KOPT-K1 (cell line): Measurements from ENCODE around the gene ZNF423.
"Not testable (repeated sequence)": the region's sequence is repeated elsewhere in the genome, so short reads cannot be mapped to it uniquely, and the experiment has no call there.

Experiments used
- H3K27ac ChIP-seq: fragments of 200-600 bp; sonication (generic); 2 replicates; pipeline ENCODE4 v1.5.1; 2016; ENCODE audit warnings: antibody characterized with exemption, mild to moderate bottlenecking, low read depth, low read length; ENCODE audit not compliant: poor library complexity, severe bottlenecking
- H3K36me3 ChIP-seq: fragments of 200-600 bp; sonication (generic); 2 replicates; pipeline ENCODE4 v1.5.1; 2017; ENCODE audit warnings: antibody characterized with exemption, mild to moderate bottlenecking, low read length, moderate library complexity; ENCODE audit not compliant: insufficient read depth
- H3K9me3 ChIP-seq: fragments of 200-600 bp; sonication (generic); 2 replicates; pipeline ENCODE4 v1.5.1; 2017; ENCODE audit warnings: antibody characterized with exemption, low read length, mild to moderate bottlenecking; ENCODE audit not compliant: insufficient read depth, poor library complexity, severe bottlenecking

Gene ZNF423

DNA sequence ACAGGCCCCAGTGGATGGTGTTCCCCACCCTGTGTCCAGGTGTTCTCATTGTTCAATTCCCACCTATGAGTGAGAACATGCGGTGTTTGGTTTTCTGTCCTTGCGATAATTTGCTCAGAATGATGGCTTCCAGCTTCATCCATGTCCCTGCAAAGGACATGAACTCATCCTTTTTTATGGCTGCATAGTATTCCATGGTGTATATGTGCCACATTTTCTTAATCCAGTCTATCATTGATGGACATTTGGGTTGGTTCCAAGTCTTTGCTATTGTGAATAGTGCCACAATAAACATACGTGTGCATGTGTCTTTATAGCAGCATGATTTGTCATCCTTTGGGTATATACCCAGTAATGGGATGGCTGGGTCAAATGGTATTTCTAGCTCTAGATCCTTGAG is 22.6 kb upstream of the ZNF423 start:
- H3K27ac ChIP-seq, H3K36me3 ChIP-seq, H3K9me3 ChIP-seq: not testable (repeated sequence)

- Histone ChIP-seq H3K9me3 (no peaks in the 10 kb centered on the region), H3K36me3 (no peaks in the 10 kb centered on the region), H3K27ac (no peak overlapping the region)
Measured at GRCh38 chr16:49876716-49877129, 20.8 kb upstream of the ZNF423 start.

GRCh38 chr16:49875806-49876715 is 20.1 kb upstream of the ZNF423 start:
- Histone ChIP-seq H3K27ac (no peak overlapping the region), H3K36me3 (no peaks in the 10 kb centered on the region), H3K9me3 (no peaks in the 10 kb centered on the region)

GRCh38 chr16:49874613-49875237 is 18.8 kb upstream of the ZNF423 start:
- no peak overlapping the region for H3K27ac ChIP-seq
- no peaks in the 10 kb centered on the region for H3K9me3 ChIP-seq
- no peaks in the 10 kb centered on the region for H3K36me3 ChIP-seq

GRCh38 chr16:49871824-49872223 is 15.9 kb upstream of the ZNF423 start:
- H3K27ac ChIP-seq, H3K36me3 ChIP-seq, H3K9me3 ChIP-seq: not testable (repeated sequence)

DNA sequence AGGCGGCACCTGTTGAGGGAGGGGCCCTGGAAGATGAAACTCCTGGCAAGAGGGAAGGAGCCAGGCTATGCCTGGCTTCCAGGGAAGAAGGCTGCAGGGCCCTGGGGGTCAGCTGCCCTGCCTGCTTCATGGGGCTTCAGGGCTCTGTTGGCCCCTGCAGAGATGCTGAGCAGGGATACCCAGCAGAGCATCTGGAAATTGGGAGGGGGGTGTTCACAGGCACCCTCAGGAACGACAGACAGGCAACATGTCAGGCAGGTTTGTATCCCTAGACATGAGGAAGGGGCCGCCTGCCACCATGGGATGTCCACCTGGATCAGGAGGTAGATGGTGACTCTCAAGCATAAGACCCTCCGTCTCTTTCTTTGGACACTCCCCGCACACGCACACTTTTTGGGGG is 13.8 kb upstream of the ZNF423 start:
- no peaks in the 10 kb centered on the region for H3K9me3 ChIP-seq
- no peak overlapping the region for H3K27ac ChIP-seq
- H3K36me3 ChIP-seq: no peaks in the 10 kb centered on the region

GRCh38 chr16:49867796-49868668 is 12.1 kb upstream of the ZNF423 start:
- no peaks in the 10 kb centered on the region for H3K36me3 ChIP-seq
- no peak overlapping the region for H3K27ac ChIP-seq
- H3K9me3 ChIP-seq: no peaks in the 10 kb centered on the region

DNA sequence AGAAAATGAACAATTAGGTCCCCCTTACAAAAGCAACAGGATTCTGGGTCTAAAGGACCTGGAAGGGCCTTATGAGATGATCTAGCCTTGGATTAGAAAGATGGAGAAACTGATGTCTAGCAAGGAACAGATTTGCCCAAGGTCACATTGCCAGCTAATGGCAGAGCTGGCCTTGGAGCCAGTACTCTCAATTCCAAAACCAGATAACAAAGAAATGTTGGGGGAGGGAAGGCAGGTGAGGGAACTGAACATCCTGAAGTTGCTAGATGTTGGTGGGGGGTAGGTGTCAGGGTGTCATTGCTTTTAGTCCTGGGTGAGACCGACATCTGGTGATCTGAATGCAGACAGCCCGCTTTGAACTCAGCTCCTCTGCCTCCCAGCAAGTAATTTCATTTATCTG is 11.3 kb upstream of the ZNF423 start:
- Histone ChIP-seq H3K9me3 (no peaks in the 10 kb centered on the region), H3K36me3 (no peaks in the 10 kb centered on the region), H3K27ac (no peak overlapping the region)

DNA sequence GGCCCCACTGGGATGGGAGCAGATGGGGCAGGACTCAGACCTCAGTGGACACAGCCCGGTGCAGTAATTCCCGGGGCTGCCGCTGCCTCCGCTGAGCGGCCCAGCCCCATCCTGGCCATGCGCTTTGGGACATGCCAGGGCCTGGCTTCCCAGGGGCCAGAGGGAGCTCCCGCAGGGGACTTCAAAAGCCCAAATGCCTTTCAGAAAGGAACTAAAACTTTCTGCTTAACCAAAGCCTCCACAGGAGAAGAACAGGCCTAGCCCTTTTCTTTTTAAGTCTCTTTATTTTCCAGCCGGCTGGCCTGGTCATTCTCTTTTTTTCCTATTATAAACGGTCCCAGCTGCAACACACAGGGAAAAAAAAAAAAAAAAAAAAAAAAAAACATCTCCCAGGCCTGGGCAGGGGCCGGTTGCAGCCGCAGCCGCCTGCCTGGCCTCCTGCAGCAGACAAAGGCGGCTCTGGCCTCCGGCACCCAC is 10.7 kb upstream of the ZNF423 start:
- no peaks in the 10 kb centered on the region for H3K9me3 ChIP-seq
- no peaks in the 10 kb centered on the region for H3K36me3 ChIP-seq
- no peak overlapping the region for H3K27ac ChIP-seq

- Histone ChIP-seq H3K9me3 (no peaks in the 10 kb centered on the region), H3K36me3 (no peaks in the 10 kb centered on the region), H3K27ac (no peak overlapping the region)
Measured at GRCh38 chr16:49862694-49863093, 6.8 kb upstream of the ZNF423 start.

DNA sequence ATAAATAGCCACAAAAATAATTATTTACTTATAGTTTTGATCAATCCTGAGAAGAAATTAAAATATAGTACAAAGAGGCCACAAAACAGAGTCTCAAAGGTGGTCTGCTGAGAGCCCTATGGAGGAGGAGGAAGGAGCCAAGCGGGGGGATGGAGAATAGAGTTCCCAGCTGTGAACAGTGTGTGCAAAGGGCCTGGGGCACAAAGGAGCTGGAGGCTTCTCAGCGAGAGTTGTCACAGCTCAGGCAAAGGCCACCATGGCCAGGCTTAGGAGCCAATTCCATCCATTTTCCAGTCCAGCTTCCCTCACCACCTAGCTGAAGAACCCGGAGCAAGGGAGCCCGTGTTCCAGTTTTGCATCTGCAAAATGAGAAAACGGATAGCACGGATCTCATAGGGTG is 5.4 kb upstream of the ZNF423 start:
- no peaks in the 10 kb centered on the region for H3K36me3 ChIP-seq

DNA sequence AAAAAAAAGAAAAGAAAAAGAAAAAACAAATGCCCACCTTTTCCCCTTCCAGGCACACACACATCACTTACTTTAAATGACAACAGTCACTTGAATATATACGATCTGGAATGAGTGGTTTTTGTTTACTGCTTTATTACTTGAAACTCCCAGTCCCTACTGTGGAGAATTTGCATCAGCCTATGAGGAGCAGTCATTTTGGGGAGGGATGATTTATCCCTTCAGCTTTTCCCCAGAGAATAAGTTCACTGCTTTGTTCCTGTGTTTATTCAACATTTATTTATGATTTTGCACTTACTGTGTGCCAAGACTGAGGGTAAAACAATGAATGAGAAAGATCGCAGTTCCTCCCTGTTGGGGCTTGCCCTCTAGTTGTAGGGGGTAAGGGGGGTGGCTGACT is 4.7 kb upstream of the ZNF423 start:
- Histone ChIP-seq H3K36me3 (no peaks in the 10 kb centered on the region), H3K9me3 (no peaks in the 10 kb centered on the region), H3K27ac (no peak overlapping the region)

More for the DNA sequence above, 5.4 kb upstream of the ZNF423 start:
- Histone ChIP-seq H3K27ac (no peak overlapping the region), H3K9me3 (no peaks in the 10 kb centered on the region)

GRCh38 chr16:49859125-49859811 is 3.4 kb upstream of the ZNF423 start:
- Histone ChIP-seq H3K36me3 (no peaks in the 10 kb centered on the region), H3K27ac (no peak overlapping the region), H3K9me3 (no peaks in the 10 kb centered on the region)

GRCh38 chr16:49858200-49859124 is 2.5 kb upstream of the ZNF423 start:
- H3K9me3 ChIP-seq: no peaks in the 10 kb centered on the region
- no peaks in the 10 kb centered on the region for H3K36me3 ChIP-seq
- no peak overlapping the region for H3K27ac ChIP-seq
